ENCODE data around the gene RELN.

- TF ChIP-seq, protein P1, sequence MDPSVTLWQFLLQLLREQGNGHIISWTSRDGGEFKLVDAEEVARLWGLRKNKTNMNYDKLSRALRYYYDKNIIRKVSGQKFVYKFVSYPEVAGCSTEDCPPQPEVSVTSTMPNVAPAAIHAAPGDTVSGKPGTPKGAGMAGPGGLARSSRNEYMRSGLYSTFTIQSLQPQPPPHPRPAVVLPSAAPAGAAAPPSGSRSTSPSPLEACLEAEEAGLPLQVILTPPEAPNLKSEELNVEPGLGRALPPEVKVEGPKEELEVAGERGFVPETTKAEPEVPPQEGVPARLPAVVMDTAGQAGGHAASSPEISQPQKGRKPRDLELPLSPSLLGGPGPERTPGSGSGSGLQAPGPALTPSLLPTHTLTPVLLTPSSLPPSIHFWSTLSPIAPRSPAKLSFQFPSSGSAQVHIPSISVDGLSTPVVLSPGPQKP (CRISPR knock-in tag; IDR thresholded peaks at IDR 0.05) = no peak
- no peak for TF ChIP-seq CEBPZ (IDR thresholded peaks at IDR 0.05; ENCODE audit: borderline replicate concordance, low read depth, low read length)
- TF ChIP-seq KDM1A (IDR thresholded peaks at IDR 0.05) = no peak
- no peak for TF ChIP-seq ZNF124 (CRISPR knock-in tag; IDR thresholded peaks at IDR 0.05)
Observed at GRCh38 chr7:103605640-103606039, 383.8 kb downstream of the RELN start.
